ENCODE data around the gene PACSIN1.

DNA sequence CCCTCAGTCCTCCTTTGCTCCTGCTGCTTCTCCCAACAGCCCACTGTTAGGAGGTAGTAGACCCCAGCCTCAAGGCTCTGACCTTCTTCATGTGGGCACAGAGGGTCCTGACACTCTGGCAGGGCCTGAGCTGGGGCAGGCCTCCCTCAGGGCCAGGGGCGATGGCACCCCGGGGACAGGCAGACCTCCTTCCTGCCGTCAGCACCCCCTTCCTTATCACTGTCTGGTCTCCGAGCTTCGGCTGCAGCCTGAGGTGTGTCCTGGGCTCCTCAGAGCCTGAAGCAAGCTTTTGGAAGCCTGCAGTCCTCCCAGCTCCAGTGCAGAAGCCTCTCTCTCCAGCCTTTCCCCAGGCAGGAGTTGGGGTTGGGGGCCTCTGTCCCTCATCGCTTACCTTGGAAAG, 68.3 kb downstream of the PACSIN1 start:
- TF ChIP-seq PATZ1 (CRISPR knock-in tag; IDR thresholded peaks at IDR 0.05; ENCODE audit: borderline replicate concordance), result no peak
- no peak for TF ChIP-seq ZFP30 (CRISPR knock-in tag; IDR thresholded peaks at IDR 0.05)
- TF ChIP-seq SNAI2 (CRISPR knock-in tag; IDR thresholded peaks at IDR 0.05), result no peak
- no peak for TF ChIP-seq GLIS3 (CRISPR knock-in tag; IDR thresholded peaks at IDR 0.05)
- TF ChIP-seq OSR1 (CRISPR knock-in tag; IDR thresholded peaks at IDR 0.05), result no peak
- TF ChIP-seq, protein P1, sequence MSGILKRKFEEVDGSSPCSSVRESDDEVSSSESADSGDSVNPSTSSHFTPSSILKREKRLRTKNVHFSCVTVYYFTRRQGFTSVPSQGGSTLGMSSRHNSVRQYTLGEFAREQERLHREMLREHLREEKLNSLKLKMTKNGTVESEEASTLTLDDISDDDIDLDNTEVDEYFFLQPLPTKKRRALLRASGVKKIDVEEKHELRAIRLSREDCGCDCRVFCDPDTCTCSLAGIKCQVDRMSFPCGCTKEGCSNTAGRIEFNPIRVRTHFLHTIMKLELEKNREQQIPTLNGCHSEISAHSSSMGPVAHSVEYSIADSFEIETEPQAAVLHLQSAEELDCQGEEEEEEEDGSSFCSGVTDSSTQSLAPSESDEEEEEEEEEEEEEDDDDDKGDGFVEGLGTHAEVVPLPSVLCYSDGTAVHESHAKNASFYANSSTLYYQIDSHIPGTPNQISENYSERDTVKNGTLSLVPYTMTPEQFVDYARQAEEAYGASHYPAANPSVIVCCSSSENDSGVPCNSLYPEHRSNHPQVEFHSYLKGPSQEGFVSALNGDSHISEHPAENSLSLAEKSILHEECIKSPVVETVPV (CRISPR knock-in tag; IDR thresholded peaks at IDR 0.05), result no peak
- TF ChIP-seq RARB (CRISPR knock-in tag; IDR thresholded peaks at IDR 0.05), result no peak
- TF ChIP-seq, protein P2, sequence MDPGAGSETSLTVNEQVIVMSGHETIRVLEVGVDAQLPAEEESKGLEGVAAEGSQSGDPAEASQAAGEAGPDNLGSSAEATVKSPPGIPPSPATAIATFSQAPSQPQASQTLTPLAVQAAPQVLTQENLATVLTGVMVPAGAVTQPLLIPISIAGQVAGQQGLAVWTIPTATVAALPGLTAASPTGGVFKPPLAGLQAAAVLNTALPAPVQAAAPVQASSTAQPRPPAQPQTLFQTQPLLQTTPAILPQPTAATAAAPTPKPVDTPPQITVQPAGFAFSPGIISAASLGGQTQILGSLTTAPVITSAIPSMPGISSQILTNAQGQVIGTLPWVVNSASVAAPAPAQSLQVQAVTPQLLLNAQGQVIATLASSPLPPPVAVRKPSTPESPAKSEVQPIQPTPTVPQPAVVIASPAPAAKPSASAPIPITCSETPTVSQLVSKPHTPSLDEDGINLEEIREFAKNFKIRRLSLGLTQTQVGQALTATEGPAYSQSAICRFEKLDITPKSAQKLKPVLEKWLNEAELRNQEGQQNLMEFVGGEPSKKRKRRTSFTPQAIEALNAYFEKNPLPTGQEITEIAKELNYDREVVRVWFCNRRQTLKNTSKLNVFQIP (CRISPR knock-in tag; IDR thresholded peaks at IDR 0.05; ENCODE audit: borderline replicate concordance, low read depth), result no peak
- no peak for TF ChIP-seq TOX (CRISPR knock-in tag; IDR thresholded peaks at IDR 0.05; ENCODE audit: borderline replicate concordance)
- TF ChIP-seq, protein P3, sequence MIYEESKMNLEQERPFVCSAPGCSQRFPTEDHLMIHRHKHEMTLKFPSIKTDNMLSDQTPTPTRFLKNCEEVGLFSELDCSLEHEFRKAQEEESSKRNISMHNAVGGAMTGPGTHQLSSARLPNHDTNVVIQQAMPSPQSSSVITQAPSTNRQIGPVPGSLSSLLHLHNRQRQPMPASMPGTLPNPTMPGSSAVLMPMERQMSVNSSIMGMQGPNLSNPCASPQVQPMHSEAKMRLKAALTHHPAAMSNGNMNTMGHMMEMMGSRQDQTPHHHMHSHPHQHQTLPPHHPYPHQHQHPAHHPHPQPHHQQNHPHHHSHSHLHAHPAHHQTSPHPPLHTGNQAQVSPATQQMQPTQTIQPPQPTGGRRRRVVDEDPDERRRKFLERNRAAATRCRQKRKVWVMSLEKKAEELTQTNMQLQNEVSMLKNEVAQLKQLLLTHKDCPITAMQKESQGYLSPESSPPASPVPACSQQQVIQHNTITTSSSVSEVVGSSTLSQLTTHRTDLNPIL (CRISPR knock-in tag; IDR thresholded peaks at IDR 0.05; ENCODE audit: low read depth), result no peak
- TF ChIP-seq ZFP3 (CRISPR knock-in tag; IDR thresholded peaks at IDR 0.05), result no peak
- TF ChIP-seq TCF4 (CRISPR knock-in tag; IDR thresholded peaks at IDR 0.05; ENCODE audit: borderline replicate concordance), result no peak

Data from SK-N-SH treated with all-trans-retinoic acid at 6 μM for 48 hours (cell line).